Measurements from ENCODE around the gene PDXK.

DNA sequence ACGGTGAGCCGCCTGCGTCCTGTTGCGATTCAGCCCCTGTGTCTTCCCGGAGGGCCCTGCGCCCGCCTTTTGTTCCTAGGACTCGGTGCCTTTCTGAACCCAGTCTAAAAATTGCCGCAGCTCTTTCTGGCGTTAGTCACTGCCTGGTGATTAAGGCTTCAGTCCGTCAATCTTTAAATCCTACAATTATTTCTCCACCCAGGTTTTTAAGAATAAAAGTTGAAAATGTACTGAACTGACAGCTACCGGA lies 16.2 kb upstream of the PDXK start:
- TF ChIP-seq EZH2 (IDR thresholded peaks at IDR 0.05; ENCODE audit: borderline replicate concordance, low read depth, low read length, poor library complexity, severe bottlenecking), result no peak
- TF ChIP-seq, protein P1, sequence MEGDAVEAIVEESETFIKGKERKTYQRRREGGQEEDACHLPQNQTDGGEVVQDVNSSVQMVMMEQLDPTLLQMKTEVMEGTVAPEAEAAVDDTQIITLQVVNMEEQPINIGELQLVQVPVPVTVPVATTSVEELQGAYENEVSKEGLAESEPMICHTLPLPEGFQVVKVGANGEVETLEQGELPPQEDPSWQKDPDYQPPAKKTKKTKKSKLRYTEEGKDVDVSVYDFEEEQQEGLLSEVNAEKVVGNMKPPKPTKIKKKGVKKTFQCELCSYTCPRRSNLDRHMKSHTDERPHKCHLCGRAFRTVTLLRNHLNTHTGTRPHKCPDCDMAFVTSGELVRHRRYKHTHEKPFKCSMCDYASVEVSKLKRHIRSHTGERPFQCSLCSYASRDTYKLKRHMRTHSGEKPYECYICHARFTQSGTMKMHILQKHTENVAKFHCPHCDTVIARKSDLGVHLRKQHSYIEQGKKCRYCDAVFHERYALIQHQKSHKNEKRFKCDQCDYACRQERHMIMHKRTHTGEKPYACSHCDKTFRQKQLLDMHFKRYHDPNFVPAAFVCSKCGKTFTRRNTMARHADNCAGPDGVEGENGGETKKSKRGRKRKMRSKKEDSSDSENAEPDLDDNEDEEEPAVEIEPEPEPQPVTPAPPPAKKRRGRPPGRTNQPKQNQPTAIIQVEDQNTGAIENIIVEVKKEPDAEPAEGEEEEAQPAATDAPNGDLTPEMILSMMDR (conservative IDR thresholded peaks at IDR 0.05; ENCODE audit: low read depth, low read length), result no peak

Data from A673 (cell line).